Measurements from ENCODE around the gene C14orf180. TPM values are rescaled to one million over a fixed set of nuclear protein-coding genes. Genes with fewer than 3 reads are reported as not detected.

Gene C14orf180
- polyA plus RNA-seq, 1 donor (not counting 4 experiments of a cell fraction or from before 2014, with no cell fraction given) = not detected

DNA sequence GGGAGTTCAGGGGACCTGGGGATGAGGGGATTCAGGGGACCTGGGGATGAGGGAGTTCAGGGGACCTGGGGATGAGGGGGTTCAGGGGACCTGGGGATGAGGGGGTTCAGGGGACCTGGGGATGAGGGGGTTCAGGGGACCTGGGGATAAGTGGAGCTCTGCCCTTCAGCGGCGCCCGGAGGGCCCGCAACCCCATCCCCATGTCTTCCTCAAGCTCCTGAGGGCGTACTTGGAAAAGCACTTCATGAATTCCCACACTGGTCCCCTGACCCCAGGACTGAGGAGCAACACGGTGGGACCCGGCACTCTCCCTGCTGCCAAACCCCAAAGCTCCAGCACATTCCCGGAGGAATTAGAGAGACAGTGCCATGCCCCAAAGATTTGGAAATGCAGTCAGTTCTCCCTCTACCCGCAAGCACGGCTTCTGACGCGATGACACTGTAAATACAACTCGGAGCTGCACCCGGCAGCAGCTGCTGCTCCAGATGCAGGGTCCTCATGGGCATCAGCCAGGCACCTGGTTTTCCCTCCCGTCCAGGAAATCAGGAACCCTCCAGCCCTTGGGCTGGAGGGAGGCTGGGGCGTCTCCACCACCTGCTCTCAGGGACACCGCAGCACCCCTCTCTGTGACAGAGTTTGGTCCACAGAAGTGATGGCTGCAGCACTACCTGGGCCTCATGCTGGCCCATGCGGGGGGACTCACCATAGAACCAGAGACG lies 32.8 kb upstream of the C14orf180 start:
- FAIRE-seq (no peak), DNase-seq (ENCODE audit: low read depth, low spot score) (no peak)
- H4K20me1 ChIP-seq (ENCODE audit: control insufficient read depth, extremely low read depth, insufficient read depth, low read length) = no peaks in the 10 kb centered on the region
- H3K4me3 ChIP-seq (ENCODE audit: control insufficient read depth in 2 of 3, extremely low read depth in 1 of 3, insufficient read depth in 2 of 3, low read depth in 1 of 3, low read length in 3 of 3) = no peak overlapping the region
- H3K9me1 ChIP-seq (ENCODE audit: control insufficient read depth, extremely low read depth, insufficient read depth, low read length) = no peaks in the 10 kb centered on the region
- H3K36me3 ChIP-seq (ENCODE audit: control insufficient read depth in 2 of 2, extremely low read depth in 1 of 2, insufficient read depth in 2 of 2, low read length in 2 of 2) = no peaks in the 10 kb centered on the region
- no peaks in the 10 kb centered on the region for H3K79me2 ChIP-seq (ENCODE audit: control insufficient read depth, insufficient read depth, low read length)
- H3K9me3 ChIP-seq (ENCODE audit: control insufficient read depth, low read depth, low read length) = no peaks in the 10 kb centered on the region
- TF ChIP-seq CTCF (optimal IDR thresholded peaks at IDR 0.05 in 1 of 3, IDR thresholded peaks at IDR 0.05 in 1 of 3, conservative IDR thresholded peaks at IDR 0.05 in 1 of 3; ENCODE audit: extremely low read depth in 1 of 3, insufficient read depth in 2 of 3, low read length in 3 of 3) = no peak
- no peak for TF ChIP-seq EZH2 (IDR thresholded peaks at IDR 0.05; ENCODE audit: low read length)
- no peak overlapping the region for H3K4me2 ChIP-seq (ENCODE audit: control insufficient read depth, extremely low read depth, insufficient read depth, low read depth, low read length)
- H2AFZ ChIP-seq (ENCODE audit: control insufficient read depth, low read length) = no peak overlapping the region
- dilution Hi-C loops (cut with MboI; ENCODE audit: extremely low pct_ligation_motif_present, low sequenced_read_pairs) = no loop called here
- peaks cover 47% of the 10 kb centered on the region for H3K27me3 ChIP-seq (ENCODE audit: control insufficient read depth, extremely low read depth, insufficient read depth, low read length)
- H3K9ac ChIP-seq (ENCODE audit: control insufficient read depth, extremely low read depth, insufficient read depth, low read length) = no peak overlapping the region
- no peaks in the 10 kb centered on the region for H3K4me1 ChIP-seq (ENCODE audit: control insufficient read depth, extremely low read depth, insufficient read depth, low read length)
- no peak overlapping the region for H3K27ac ChIP-seq (ENCODE audit: control insufficient read depth, insufficient read depth, low read length)

DNA sequence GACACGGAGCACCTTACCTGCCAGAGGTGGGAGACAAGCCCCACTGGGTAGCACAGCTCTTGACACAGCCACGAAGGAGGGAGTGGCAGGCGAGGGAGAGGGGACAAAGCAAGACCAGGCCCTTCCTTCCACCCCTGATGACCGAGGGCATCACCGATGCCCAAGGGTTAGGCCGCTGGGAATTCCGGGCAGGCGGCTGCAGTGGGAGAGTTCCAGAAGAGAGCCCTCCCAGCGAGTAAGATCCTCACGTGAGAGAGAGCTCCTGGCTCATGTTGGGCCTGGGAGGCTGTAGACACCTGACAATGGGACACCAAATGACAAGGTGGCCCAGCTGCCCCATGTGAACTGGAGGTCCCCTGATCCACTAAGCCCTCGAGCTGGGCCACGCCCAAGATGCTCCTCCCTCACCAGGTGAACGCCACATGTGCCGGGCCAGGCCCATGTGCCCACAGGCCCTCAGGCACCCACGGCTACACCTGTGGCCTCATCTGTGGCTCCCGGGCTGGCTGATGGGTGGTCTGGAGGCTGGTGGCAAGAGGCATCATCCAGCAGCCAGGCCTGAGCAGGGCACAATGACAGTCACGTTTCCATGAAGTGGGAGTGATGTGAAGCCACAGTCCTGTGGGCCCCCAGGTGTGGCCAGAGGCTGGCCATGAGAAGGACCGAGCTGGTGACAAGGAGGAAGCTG lies 32.1 kb upstream of the C14orf180 start:
- no peak for FAIRE-seq
- no peaks in the 10 kb centered on the region for H3K9me3 ChIP-seq (ENCODE audit: control insufficient read depth, low read depth, low read length)

More for the DNA sequence above, 32.1 kb upstream of the C14orf180 start:
- TF ChIP-seq EZH2 (IDR thresholded peaks at IDR 0.05; ENCODE audit: low read length) (no peak), CTCF (optimal IDR thresholded peaks at IDR 0.05 in 1 of 3, IDR thresholded peaks at IDR 0.05 in 1 of 3, conservative IDR thresholded peaks at IDR 0.05 in 1 of 3; ENCODE audit: extremely low read depth in 1 of 3, insufficient read depth in 2 of 3, low read length in 3 of 3) (no peak)
- H3K4me2 ChIP-seq (ENCODE audit: control insufficient read depth, extremely low read depth, insufficient read depth, low read depth, low read length) = no peak overlapping the region
- dilution Hi-C loops (cut with MboI; ENCODE audit: extremely low pct_ligation_motif_present, low sequenced_read_pairs) = no loop called here
- no peak overlapping the region for H3K27ac ChIP-seq (ENCODE audit: control insufficient read depth, insufficient read depth, low read length)
- no peak overlapping the region for H3K4me3 ChIP-seq (ENCODE audit: control insufficient read depth in 2 of 3, extremely low read depth in 1 of 3, insufficient read depth in 2 of 3, low read depth in 1 of 3, low read length in 3 of 3)
- H3K79me2 ChIP-seq (ENCODE audit: control insufficient read depth, insufficient read depth, low read length) = no peaks in the 10 kb centered on the region
- no peak overlapping the region for H3K9ac ChIP-seq (ENCODE audit: control insufficient read depth, extremely low read depth, insufficient read depth, low read length)
- peaks cover 47% of the 10 kb centered on the region for H3K27me3 ChIP-seq (ENCODE audit: control insufficient read depth, extremely low read depth, insufficient read depth, low read length)
- no peak overlapping the region for H2AFZ ChIP-seq (ENCODE audit: control insufficient read depth, low read length)
- no peak for DNase-seq (ENCODE audit: low read depth, low spot score)
- no peaks in the 10 kb centered on the region for H3K4me1 ChIP-seq (ENCODE audit: control insufficient read depth, extremely low read depth, insufficient read depth, low read length)
- no peaks in the 10 kb centered on the region for H3K36me3 ChIP-seq (ENCODE audit: control insufficient read depth in 2 of 2, extremely low read depth in 1 of 2, insufficient read depth in 2 of 2, low read length in 2 of 2)
- H4K20me1 ChIP-seq (ENCODE audit: control insufficient read depth, extremely low read depth, insufficient read depth, low read length) = no peaks in the 10 kb centered on the region
- no peaks in the 10 kb centered on the region for H3K9me1 ChIP-seq (ENCODE audit: control insufficient read depth, extremely low read depth, insufficient read depth, low read length)
